ENCODE data around the gene RNF121.
A peak's percentile ranks its signal among the peaks of the same experiment; 100 is the strongest.

The RNF121 gene

GRCh38 chr11:72007089-72007476 is 78.2 kb downstream of the RNF121 start:
- DNase-seq = no peak

GRCh38 chr11:72007587-72007986 is 78.7 kb downstream of the RNF121 start:
- no peak for DNase-seq

DNA sequence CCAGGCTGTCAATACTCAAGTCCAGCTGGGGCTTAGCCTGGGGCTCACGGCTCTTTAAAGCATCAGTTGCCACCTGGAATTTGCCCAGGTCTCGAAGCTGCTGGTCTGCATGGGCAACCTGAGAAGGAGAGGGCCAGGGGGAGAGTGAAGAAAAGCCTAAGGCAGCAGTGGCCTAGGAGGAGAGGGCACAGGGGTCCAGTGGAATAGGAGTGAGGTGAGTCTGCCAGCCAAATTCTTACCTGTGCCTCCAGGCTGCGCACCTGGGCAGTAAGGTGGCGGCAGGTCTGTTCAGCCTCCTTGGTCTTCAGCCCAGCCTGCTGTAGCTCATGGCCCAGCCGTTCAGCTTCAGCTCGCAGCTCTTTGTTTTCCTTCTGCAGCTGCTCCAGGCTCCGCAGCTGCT is 79.9 kb downstream of the RNF121 start:
- DNase-seq = no peak

GRCh38 chr11:72009156-72009555 is 80.3 kb downstream of the RNF121 start:
- no peak for DNase-seq

- DNase-seq = no peak
These were observed 81.8 kb downstream of the RNF121 start for GRCh38 chr11:72010529-72011233.

DNA sequence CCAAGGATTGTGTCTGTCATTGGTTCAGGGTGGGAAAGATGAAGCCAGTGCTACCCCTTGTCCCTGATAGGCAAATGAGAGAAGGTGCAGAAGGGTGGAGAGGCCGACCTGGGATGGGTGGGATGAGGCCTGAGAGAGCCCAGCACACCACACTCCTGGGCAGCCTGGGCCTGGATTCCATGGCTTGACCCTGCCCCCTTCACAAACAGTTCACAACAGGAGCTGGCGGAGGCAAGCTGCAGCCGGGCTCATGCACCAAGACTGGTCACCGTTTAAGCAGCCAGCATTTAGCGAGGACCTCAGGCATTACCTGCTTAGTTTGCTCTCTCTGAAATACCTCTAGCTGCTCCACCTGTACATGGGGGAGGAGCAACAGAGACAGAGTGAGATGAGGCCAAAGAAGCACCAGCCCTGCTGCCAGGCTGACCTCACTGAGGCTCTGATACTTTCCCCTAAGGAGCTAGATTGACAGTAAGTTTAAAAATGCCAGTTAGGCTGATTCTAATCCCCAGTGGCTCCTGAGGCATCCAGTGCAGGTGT is 83.3 kb downstream of the RNF121 start:
- no peak for DNase-seq

- no peak for DNase-seq
These were observed 84.3 kb downstream of the RNF121 start for GRCh38 chr11:72012897-72013721.

DNA sequence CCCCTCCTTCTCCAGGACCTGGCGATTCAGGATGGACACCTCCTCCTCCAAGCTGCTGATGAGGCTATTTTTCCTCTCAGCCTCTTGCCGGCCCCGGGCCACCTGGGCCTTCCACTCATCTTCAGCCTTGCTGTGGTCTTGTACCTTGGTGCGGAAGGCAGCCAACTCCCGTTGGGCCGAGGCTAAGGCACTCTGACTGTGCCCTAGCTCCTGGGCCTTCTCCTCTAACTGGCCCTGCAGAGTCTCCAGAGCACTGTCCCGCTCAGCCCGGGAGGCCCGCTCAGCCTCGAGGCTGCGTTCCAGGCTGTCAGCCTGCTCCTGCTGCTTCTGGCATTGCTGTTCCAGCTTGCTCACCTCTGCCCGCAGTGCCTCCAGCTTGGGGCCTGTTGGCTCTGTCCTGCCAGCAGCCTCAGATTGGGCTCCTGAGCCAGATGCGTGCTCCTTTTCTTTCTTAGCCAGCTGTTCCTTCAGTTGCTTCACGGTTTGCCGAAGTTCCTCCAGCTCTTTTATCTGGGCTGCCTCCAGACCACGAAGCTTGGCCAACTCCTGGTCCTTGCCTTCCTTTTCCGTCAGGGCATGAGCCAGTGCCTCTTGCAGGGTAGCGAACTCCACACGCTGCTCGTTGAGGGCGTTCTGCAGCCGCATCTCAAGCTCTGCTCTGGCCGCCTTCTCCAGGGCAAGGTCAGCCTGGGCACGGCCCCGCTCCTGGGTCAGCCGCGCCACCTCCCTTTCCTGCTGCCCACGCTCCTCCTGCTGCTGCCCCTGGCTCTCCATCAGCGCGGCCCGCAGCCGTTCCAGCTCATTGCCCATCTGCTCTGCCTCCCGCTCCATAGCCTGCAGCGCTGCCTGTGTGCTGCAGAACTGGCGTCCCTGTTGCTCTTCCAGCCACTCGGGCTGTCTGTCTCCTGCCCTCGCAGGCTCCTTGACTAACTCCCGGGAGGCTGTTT is 85.2 kb downstream of the RNF121 start:
- DNase-seq = no peak

DNA sequence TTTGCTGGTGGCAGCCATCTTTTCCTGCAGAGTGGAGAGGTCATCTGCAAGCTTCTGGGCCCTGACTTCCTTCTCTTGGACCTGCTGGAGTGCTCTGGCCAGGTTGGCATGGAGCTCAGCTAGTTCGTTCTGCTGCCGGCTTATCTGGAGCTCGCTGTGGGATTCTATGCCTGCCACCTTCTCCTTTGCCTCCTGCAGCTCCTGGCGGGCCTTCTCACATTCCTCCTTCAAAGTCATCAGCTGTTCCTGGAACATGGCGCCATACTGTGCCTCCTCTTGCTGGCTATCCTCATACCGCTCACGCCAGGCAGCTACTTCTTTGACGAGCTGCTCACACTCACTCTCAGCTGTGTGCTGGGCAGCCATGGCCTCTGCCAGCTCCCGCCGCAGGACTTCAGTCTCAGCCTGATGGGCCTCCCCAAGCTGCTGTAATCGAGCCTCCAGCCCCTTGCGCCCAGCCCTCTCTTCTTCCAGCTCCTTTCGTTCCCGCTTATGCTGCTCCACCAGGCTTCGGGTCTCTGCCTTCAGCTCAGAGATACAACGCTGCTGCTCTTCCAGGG is 86.0 kb downstream of the RNF121 start:
- DNase-seq = no peak

- DNase-seq = no peak
These were observed 86.7 kb downstream of the RNF121 start for GRCh38 chr11:72015511-72016061.

DNA sequence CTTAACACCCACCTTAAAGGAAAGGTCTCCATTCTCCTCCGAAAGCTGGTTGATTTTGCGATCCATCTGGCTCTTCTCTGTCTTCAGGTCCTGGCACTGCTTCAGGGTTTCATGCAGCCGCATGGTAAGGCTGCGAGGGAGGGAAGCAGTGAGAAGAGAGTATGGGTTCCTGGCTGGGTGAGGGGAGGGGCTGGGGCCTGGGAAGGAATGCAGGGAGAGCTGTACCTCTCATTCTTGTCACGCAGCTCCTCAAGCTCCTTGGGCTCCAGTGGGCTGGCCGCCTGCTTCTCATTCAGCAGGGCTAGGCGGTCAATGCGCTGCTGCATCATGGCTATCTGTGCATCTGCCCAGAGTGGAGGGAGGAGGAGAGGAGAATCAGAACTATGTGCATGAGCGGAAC is 89.3 kb downstream of the RNF121 start:
- DNase-seq = no peak

- DNase-seq = no peak
These were observed 94.5 kb downstream of the RNF121 start for GRCh38 chr11:72023335-72023734.

DNA sequence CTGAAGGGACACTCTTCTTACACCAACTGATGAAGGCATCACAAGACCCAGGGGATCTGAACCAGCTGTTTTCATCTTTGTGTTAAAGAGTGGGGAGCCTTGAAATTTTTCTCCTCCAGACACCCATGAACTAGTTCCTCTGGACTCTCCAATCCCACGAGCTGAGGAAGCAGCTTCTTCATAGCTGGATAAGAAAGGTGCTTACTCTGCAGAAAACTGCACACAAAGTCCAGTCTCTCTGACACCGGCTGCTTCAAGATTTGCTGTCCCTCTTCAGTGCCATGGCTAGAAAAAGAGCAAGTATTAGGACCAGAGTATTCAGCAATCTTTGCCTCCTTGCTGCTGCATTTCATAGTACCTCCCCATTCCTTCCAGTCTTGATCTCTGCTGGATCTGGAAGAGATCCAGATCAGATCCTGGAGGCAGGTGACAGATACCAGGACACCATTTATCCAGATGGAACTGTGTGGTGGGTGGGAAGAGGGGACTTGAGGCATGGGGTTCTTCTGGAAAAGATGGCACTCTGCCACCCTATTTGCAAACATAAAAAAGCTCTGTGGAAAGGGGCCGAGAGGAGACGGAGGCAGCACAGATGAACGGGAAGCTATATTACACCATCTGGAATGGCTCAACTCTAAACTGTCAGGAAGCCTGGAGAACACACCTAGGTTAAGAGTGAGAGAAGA is 95.4 kb downstream of the RNF121 start:
- DNase-seq = no peak

GRCh38 chr11:72026090-72026489 is 97.2 kb downstream of the RNF121 start:
- no peak for DNase-seq

GRCh38 chr11:72030472-72031045 is 101.7 kb downstream of the RNF121 start:
- DNase-seq = no peak

GRCh38 chr11:72036687-72037086 is 107.8 kb downstream of the RNF121 start:
- no peak for DNase-seq

- DNase-seq = no peak
These were observed 108.9 kb downstream of the RNF121 start for GRCh38 chr11:72037554-72038311.

- peak; percentile 64 for DNase-seq
These were observed 109.6 kb downstream of the RNF121 start for GRCh38 chr11:72038491-72038890.

DNA sequence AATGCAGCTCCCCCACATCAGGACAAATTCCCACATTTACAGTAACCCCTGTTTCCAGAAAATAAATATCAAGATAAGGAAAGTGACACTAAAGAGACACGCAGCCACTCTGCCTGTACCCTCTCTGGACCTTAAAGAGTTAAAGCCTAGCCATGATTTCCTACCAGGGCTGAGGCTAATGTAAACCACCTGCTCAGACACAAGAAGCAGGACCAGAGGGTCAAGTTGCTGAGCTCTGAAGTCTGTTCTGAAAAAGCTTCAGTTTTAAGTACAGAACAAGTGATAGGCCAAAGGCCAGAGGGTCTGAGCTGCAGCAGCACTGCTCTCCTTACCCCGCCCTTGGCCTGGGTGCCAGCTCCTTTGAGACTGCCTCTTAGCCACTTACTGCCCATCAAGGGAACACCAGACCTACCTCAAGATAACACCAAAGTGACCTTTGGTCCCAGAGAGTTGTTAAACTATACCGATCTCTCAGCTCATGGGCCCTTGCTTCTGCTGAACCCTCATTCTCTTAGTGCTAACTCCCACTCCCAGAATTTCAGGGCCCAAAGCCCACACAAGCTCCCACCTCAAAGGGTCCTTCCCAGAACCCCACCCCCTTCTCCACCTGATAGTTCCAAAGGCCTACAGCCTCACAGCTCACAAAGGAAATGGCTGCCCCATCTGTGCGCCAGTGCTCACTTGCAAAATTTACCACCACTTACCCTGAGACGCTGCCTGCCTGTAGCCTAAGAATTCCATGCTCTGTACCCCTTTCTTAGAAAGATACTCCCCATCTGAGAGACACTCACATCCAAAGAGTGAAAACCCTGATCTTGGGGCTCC is 110.4 kb downstream of the RNF121 start:
- no peak for DNase-seq
